GM10266 (cell line): Measurements from ENCODE around the gene MSRB3.

Source experiments
- DNase-seq: peaks from one replicate; pipeline ENCODE4 v3.0.0; 2012; ENCODE audit errors: extremely low spot score
- CTCF ChIP-seq: IDR thresholded peaks from 2 replicates; pipeline ENCODE4 v1.5.1; 2012; ENCODE audit warnings: mild to moderate bottlenecking, low read depth; ENCODE audit not compliant: control insufficient read depth, insufficient read depth; ENCODE audit errors: missing control alignments

MSRB3 gene

GRCh38 chr12:65302891-65303290 is 24.4 kb downstream of the MSRB3 start:
- TF ChIP-seq CTCF: no peak
- DNase-seq: no peak

- TF ChIP-seq CTCF: no peak
- DNase-seq: no peak
Observed at GRCh38 chr12:65305346-65305950, 27.0 kb downstream of the MSRB3 start.

GRCh38 chr12:65306366-65307168 is 28.1 kb downstream of the MSRB3 start:
- peak; percentile 42 for TF ChIP-seq CTCF
- DNase-seq: no peak

- DNase-seq: no peak
- no peak for TF ChIP-seq CTCF
Observed at GRCh38 chr12:65307169-65307501, 28.7 kb downstream of the MSRB3 start.

- no peak for TF ChIP-seq CTCF
- no peak for DNase-seq
Observed at GRCh38 chr12:65308006-65308405, 29.5 kb downstream of the MSRB3 start.

GRCh38 chr12:65308601-65309071 is 30.2 kb downstream of the MSRB3 start:
- DNase-seq: no peak

More at GRCh38 chr12:65308601-65309071, 30.2 kb downstream of the MSRB3 start:
- no peak for TF ChIP-seq CTCF
